Mesenchymal stem cell (in vitro differentiated cells and primary cell): Measurements from ENCODE around the gene SCN2A.

Experiments
- DNase-seq: peaks from one replicate; pipeline ENCODE4 v3.0.0-alpha.2; 2013
- H2AFZ ChIP-seq: one replicate; pipeline ENCODE4 v1.6.1; 2013; ENCODE audit warnings: low read depth, mild to moderate bottlenecking, control low read depth, inconsistent platforms, low read length, moderate library complexity
- H2AK5ac ChIP-seq: 2 replicates; pipeline ENCODE4 v1.6.1; 2013; ENCODE audit warnings: low read length, moderate library complexity, mild to moderate bottlenecking, inconsistent platforms; ENCODE audit not compliant: severe bottlenecking
- H2BK120ac ChIP-seq: one replicate; pipeline ENCODE4 v1.6.1; 2013; ENCODE audit warnings: low read depth, mild to moderate bottlenecking, inconsistent platforms, low read length, moderate library complexity
- H2BK12ac ChIP-seq, 2 experiments: one replicate each; pipeline ENCODE4 v1.6.1; 2013; ENCODE audit warnings: inconsistent platforms in 2 of 2, low read length in 2 of 2, mild to moderate bottlenecking in 2 of 2, moderate library complexity in 2 of 2, control low read depth in 1 of 2
- H2BK15ac ChIP-seq: one replicate; pipeline ENCODE4 v1.6.1; 2013; ENCODE audit warnings: mild to moderate bottlenecking, low read depth, inconsistent platforms; ENCODE audit not compliant: poor library complexity, severe bottlenecking
- H2BK5ac ChIP-seq: 2 replicates; pipeline ENCODE4 v1.6.1; 2013; ENCODE audit warnings: low read depth, mild to moderate bottlenecking, low read length, control low read depth, inconsistent platforms; ENCODE audit not compliant: poor library complexity, severe bottlenecking
- H3K14ac ChIP-seq, 2 experiments: one replicate each; pipeline ENCODE4 v1.6.1; 2013; ENCODE audit warnings: inconsistent platforms in 2 of 2, low read length in 2 of 2, control low read depth in 1 of 2, mild to moderate bottlenecking in 1 of 2, moderate library complexity in 1 of 2
- H3K18ac ChIP-seq, 2 experiments: one replicate each; pipeline ENCODE4 v1.6.1; 2013; ENCODE audit warnings: inconsistent platforms in 2 of 2, low read length in 2 of 2, control low read depth in 1 of 2, low read depth in 1 of 2, mild to moderate bottlenecking in 1 of 2
- H3K23ac ChIP-seq, 2 experiments: one replicate each; pipeline ENCODE4 v1.6.1; 2013; ENCODE audit warnings: inconsistent platforms in 2 of 2, low read length in 2 of 2, mild to moderate bottlenecking in 2 of 2, moderate library complexity in 2 of 2, control low read depth in 1 of 2
- H3K27ac ChIP-seq: 2 replicates; pipeline ENCODE4 v1.5.1; 2013; ENCODE audit warnings: mild to moderate bottlenecking, moderate library complexity, low read length, control low read depth, inconsistent platforms; ENCODE audit not compliant: poor library complexity, severe bottlenecking
- H3K27me3 ChIP-seq, 2 experiments: 2 replicates each; pipeline versions ENCODE4 v1.6.1 to v1.7.0; 2013; ENCODE audit warnings: low read length in 2 of 2, mild to moderate bottlenecking in 2 of 2, moderate library complexity in 2 of 2, control low read depth in 1 of 2, inconsistent platforms in 1 of 2; ENCODE audit not compliant: control insufficient read depth in 1 of 2, insufficient read depth in 1 of 2
- H3K36me3 ChIP-seq, 2 experiments: 2 replicates each; pipeline versions ENCODE4 v1.6.1 to v1.7.0; 2013; ENCODE audit warnings: low read length in 2 of 2, control low read depth in 1 of 2, inconsistent platforms in 1 of 2, low read depth in 1 of 2, mild to moderate bottlenecking in 1 of 2; ENCODE audit not compliant: insufficient read depth in 2 of 2, control insufficient read depth in 1 of 2
- H3K4ac ChIP-seq, 2 experiments: one replicate each; pipeline ENCODE4 v1.6.1; 2013; ENCODE audit warnings: inconsistent platforms in 2 of 2, low read length in 2 of 2, mild to moderate bottlenecking in 2 of 2, moderate library complexity in 2 of 2, control low read depth in 1 of 2, low read depth in 1 of 2
- H3K4me1 ChIP-seq: 2 replicates; pipeline ENCODE4 v1.6.1; 2013; ENCODE audit warnings: low read depth, low read length, control low read depth; ENCODE audit not compliant: control insufficient read depth, insufficient read depth
- H3K4me2 ChIP-seq: 2 replicates; pipeline ENCODE4 v1.6.1; 2013; ENCODE audit warnings: low read length, mild to moderate bottlenecking, inconsistent platforms; ENCODE audit not compliant: poor library complexity, severe bottlenecking
- H3K4me3 ChIP-seq, 2 experiments: 2 replicates each; pipeline versions ENCODE4 v1.5.1 to v1.7.0; 2013; ENCODE audit warnings: low read length in 2 of 2, mild to moderate bottlenecking in 2 of 2, control low read depth in 1 of 2, low read depth in 1 of 2; ENCODE audit not compliant: insufficient read depth in 1 of 2
- H3K79me1 ChIP-seq: replicated peaks from 2 replicates; pipeline ENCODE4 v1.6.1; 2013; ENCODE audit warnings: mild to moderate bottlenecking, control low read depth, low read length, inconsistent platforms; ENCODE audit not compliant: poor library complexity, severe bottlenecking
- H3K9ac ChIP-seq: 2 replicates; pipeline ENCODE4 v1.7.0; 2013; ENCODE audit warnings: mild to moderate bottlenecking, low read length, moderate library complexity
- H3K9me3 ChIP-seq: 2 replicates; pipeline ENCODE4 v1.7.0; 2013; ENCODE audit warnings: mild to moderate bottlenecking, low read length; ENCODE audit not compliant: control insufficient read depth
- H4K8ac ChIP-seq: one replicate; pipeline ENCODE4 v1.6.1; 2013; ENCODE audit warnings: inconsistent platforms, mild to moderate bottlenecking, low read length, moderate library complexity
- H4K91ac ChIP-seq: one replicate; pipeline ENCODE4 v1.6.1; 2013; ENCODE audit warnings: mild to moderate bottlenecking, low read length, inconsistent platforms
- WGBS: methylation state at CpG from one replicate; pipeline ENCODE4 v1.1.7; 2013; ENCODE audit warnings: mixed read lengths; 5-methylcytosine and 5-hydroxymethylcytosine counted together

SCN2A gene

DNA sequence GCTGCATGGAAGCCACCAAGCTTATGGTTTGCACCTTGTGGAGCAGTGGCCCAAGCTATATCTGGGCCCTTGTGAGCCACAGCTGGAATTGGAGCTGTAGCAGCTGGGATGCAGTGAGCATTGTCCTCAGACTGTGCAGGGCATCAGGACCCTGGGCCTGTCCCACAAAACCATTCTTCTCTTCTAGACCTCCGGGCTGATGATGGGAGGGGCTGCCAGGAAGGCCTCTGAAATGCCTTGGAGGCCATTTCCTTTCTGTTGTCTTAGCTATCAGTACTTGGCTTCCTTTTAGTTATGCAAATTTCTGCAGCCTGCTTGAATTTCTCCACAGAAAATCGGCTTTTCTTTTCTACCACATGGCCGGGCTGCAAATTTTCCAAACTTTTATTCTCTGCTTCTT is 183.9 kb downstream of the SCN2A start:
- Histone ChIP-seq H2BK120ac (no peak overlapping the region), H3K36me3 (no peaks in the 10 kb centered on the region), H3K14ac (no peak overlapping the region), H4K91ac (no peak overlapping the region), H3K18ac (no peak overlapping the region), H2AFZ (no peak overlapping the region), H2BK12ac (no peak overlapping the region), H3K9ac (no peak overlapping the region), H3K27me3 (no peaks in the 10 kb centered on the region), H3K9me3 (no peaks in the 10 kb centered on the region), H2BK5ac (no peak overlapping the region), H3K79me1 (no peaks in the 10 kb centered on the region), H3K4me2 (no peak overlapping the region), H3K23ac (no peak overlapping the region), H2BK15ac (no peak overlapping the region), H3K4ac (no peak overlapping the region), H3K27ac (no peak overlapping the region), H2AK5ac (no peak overlapping the region), H3K4me3 (no peak overlapping the region), H4K8ac (no peak overlapping the region), H3K4me1 (no peaks in the 10 kb centered on the region)
- no peak for DNase-seq
- 89% methylated on average over 3 of the region's 3 CpGs for WGBS

DNA sequence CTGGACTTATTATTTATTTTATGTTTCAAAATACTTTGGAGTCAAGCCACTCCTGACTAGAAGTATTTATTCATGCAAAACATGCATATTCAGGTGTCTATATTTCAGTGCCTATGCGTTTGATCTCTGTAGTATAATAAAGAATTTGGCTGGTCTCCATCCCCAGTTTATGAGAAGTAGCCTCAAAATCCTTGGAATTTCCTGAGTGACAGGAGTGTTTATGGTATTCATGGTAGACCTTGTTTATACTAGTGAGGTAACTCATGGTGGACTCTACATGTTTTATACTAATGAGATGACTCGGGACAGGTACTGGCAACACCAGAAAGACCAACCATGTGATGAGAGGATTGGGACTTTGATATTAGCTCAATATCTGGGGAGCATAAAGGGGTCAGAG is 186.3 kb downstream of the SCN2A start:
- Histone ChIP-seq H3K23ac (no peak overlapping the region), H2BK12ac (no peak overlapping the region), H3K18ac (no peak overlapping the region), H2BK15ac (no peak overlapping the region), H3K9ac (no peak overlapping the region), H3K27ac (no peak overlapping the region), H3K14ac (no peak overlapping the region), H3K4me1 (no peaks in the 10 kb centered on the region), H3K27me3 (no peaks in the 10 kb centered on the region), H3K36me3 (no peaks in the 10 kb centered on the region), H4K8ac (no peak overlapping the region), H3K79me1 (no peaks in the 10 kb centered on the region), H2AK5ac (no peak overlapping the region), H3K4me3 (no peak overlapping the region), H3K9me3 (no peaks in the 10 kb centered on the region), H4K91ac (no peak overlapping the region), H2BK5ac (no peak overlapping the region), H2AFZ (no peak overlapping the region), H2BK120ac (no peak overlapping the region), H3K4ac (no peak overlapping the region), H3K4me2 (no peak overlapping the region)
- no peak for DNase-seq
- 91% methylated on average over 2 of the region's 2 CpGs for WGBS

DNA sequence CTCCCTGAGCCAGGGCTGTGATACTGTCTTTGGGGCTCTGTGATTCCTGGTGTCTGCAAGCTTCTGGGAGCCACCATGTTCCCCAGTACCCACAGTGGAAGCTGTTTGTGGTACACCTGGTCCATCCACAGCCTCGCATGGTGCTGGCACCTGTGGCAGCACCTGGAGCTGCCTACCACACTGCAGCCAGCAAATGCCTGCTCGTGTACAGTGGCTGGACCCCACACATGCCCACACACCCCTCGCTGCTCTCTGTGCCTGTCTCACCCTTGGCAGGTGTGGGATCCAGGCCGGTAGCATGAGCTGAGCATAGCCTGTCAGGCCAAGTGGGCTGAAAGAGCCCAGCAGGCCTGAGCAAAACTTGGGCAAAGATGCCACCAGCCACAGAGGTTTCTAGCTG is 188.5 kb downstream of the SCN2A start:
- Histone ChIP-seq H4K91ac (no peak overlapping the region), H3K14ac (peak overlapping the region in 1 of 2 experiments; percentile 83), H3K23ac (no peak overlapping the region), H3K79me1 (no peaks in the 10 kb centered on the region), H2BK5ac (no peak overlapping the region), H3K18ac (no peak overlapping the region), H3K36me3 (no peaks in the 10 kb centered on the region), H3K9me3 (no peaks in the 10 kb centered on the region), H2AFZ (no peak overlapping the region), H2BK12ac (peak overlapping the region in 1 of 2 experiments; percentile 34), H3K4ac (no peak overlapping the region), H3K27ac (no peak overlapping the region), H3K4me1 (no peaks in the 10 kb centered on the region), H3K4me2 (no peak overlapping the region), H2AK5ac (no peak overlapping the region), H2BK15ac (no peak overlapping the region), H4K8ac (no peak overlapping the region), H3K9ac (no peak overlapping the region), H3K4me3 (no peak overlapping the region), H3K27me3 (no peaks in the 10 kb centered on the region), H2BK120ac (no peak overlapping the region)
- DNase-seq = no peak
- 81% methylated on average over 4 of the region's 4 CpGs for WGBS

DNA sequence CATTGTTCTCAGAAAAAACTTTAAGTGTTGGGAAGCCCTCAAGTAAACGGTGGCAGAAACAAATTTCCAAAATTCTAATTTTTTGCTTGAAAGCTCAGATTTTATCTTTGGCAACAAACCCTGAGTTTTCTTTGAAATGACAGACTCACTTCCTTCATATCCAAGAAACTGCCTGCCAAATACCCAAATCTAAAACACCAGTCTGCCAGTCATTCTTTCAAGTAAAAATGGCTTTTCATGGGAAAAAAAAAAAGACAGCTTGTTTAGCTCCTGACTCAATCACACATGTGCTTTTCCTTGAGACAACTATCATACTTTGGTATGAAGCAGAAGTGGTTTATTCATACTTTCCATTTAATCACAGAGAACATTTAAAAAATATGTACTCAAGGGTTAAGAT is 189.7 kb downstream of the SCN2A start:
- no peak overlapping the region for H2AK5ac ChIP-seq
- no peak overlapping the region for H3K4me2 ChIP-seq
- no peaks in the 10 kb centered on the region for H3K27me3 ChIP-seq
- H4K91ac ChIP-seq = no peak overlapping the region
- 100% methylated on average over 1 of the region's 1 CpG for WGBS
- no peaks in the 10 kb centered on the region for H3K36me3 ChIP-seq
- H3K4me1 ChIP-seq = no peaks in the 10 kb centered on the region
- DNase-seq = peak; percentile 20
- H3K27ac ChIP-seq = no peak overlapping the region
- no peaks in the 10 kb centered on the region for H3K79me1 ChIP-seq
- no peak overlapping the region for H3K4ac ChIP-seq
- no peak overlapping the region for H3K4me3 ChIP-seq
- no peak overlapping the region for H2AFZ ChIP-seq
- no peak overlapping the region for H3K23ac ChIP-seq
- H4K8ac ChIP-seq = no peak overlapping the region
- no peak overlapping the region for H3K18ac ChIP-seq
- no peak overlapping the region for H3K14ac ChIP-seq
- H2BK120ac ChIP-seq = no peak overlapping the region
- H3K9me3 ChIP-seq = no peaks in the 10 kb centered on the region
- H2BK15ac ChIP-seq = no peak overlapping the region
- H2BK5ac ChIP-seq = no peak overlapping the region
- H3K9ac ChIP-seq = peak overlapping the region; percentile 60
- H2BK12ac ChIP-seq = no peak overlapping the region
